ENCODE measurements around the gene ARID3C. TPM values are rescaled to one million over a fixed set of nuclear protein-coding genes. Genes with fewer than 3 reads are reported as not detected.

The ARID3C gene
- total and polyA plus RNA-seq, 2 donors (not counting 3 experiments of a cell fraction or from before 2014, with no cell fraction given): not detected

- POLR2A ChIA-PET: no interaction called here
- BruUV-seq (replicated peaks): no TSS peak
- Histone ChIP-seq H3K27me3 (ENCODE audit: control insufficient read depth in 2 of 2, insufficient read depth in 2 of 2, low read length in 2 of 2) (no peaks in the 10 kb centered on the region), H3K9me1 (replicated peaks; ENCODE audit: control insufficient read depth, extremely low read depth, insufficient read depth, low read length) (no peaks in the 10 kb centered on the region), H3K27ac (ENCODE audit: insufficient read depth, low read depth, low read length) (no peak overlapping the region), H3K9ac (replicated peaks; ENCODE audit: extremely low read depth, insufficient read depth, low read length) (no peak overlapping the region), H3K9me3 (replicated peaks; ENCODE audit: control insufficient read depth, insufficient read depth, low read length) (no peaks in the 10 kb centered on the region), H2AFZ (ENCODE audit: low read depth, low read length) (no peak overlapping the region), H3K4me1 (ENCODE audit: control insufficient read depth, extremely low read depth, insufficient read depth, low read length) (no peaks in the 10 kb centered on the region), H3K79me2 (ENCODE audit: control insufficient read depth, insufficient read depth, low read length) (no peaks in the 10 kb centered on the region), H4K20me1 (replicated peaks; ENCODE audit: control insufficient read depth, extremely low read depth, insufficient read depth, low read length) (no peaks in the 10 kb centered on the region), H3K36me3 (ENCODE audit: control insufficient read depth in 2 of 2, extremely low read depth in 1 of 2, insufficient read depth in 2 of 2, low read length in 2 of 2) (no peaks in the 10 kb centered on the region), H3K4me2 (ENCODE audit: insufficient read depth, low read length) (no peak overlapping the region), H3K4me3 (replicated peaks in 1 of 3; ENCODE audit: insufficient read depth in 1 of 3, low read depth in 1 of 3, low read length in 3 of 3) (no peak overlapping the region)
- DNase-seq (ENCODE audit: low read depth, low spot score) (no peak), FAIRE-seq (no peak)
- no peak for TF ChIP-seq CTCF (IDR thresholded peaks at IDR 0.05; ENCODE audit: extremely low read depth in 1 of 2, insufficient read depth in 1 of 2, low read depth in 1 of 2, low read length in 2 of 2)
- no peak for TF ChIP-seq JUN (IDR thresholded peaks at IDR 0.05; ENCODE audit: borderline replicate concordance, insufficient read depth, insufficient read length, low read depth)
- no peak for TF ChIP-seq POLR2A (IDR thresholded peaks at IDR 0.05; ENCODE audit: low read depth, low read length)
- TF ChIP-seq POLR2AphosphoS5 (IDR thresholded peaks at IDR 0.05; ENCODE audit: insufficient read depth, low read depth, low read length): no peak
- TF ChIP-seq MYC (IDR thresholded peaks at IDR 0.05; ENCODE audit: low read depth, low read length): no peak
- no peak for TF ChIP-seq MAX (IDR thresholded peaks at IDR 0.05; ENCODE audit: insufficient read depth, insufficient read length)
- no peak for TF ChIP-seq EZH2 (IDR thresholded peaks at IDR 0.05; ENCODE audit: borderline replicate concordance, low read depth, low read length, severe bottlenecking)
- no peak for TF ChIP-seq GATA2 (IDR thresholded peaks at IDR 0.05; ENCODE audit: insufficient read depth, insufficient read length, low read depth, low read length)
- no peak for TF ChIP-seq FOS (IDR thresholded peaks at IDR 0.05; ENCODE audit: borderline replicate concordance, insufficient read depth, low read length)
- dilution Hi-C loops (cut with MboI; ENCODE audit: extremely low pct_ligation_motif_present, low sequenced_read_pairs): no loop called here
- CTCF ChIA-PET: interaction anchor here (1.4 kb wide), 1 partner anchor 31 kb away, joined by 9 read pairs; no protein-coding TSS in a partner anchor
- intact Hi-C loops (cut with micrococcal nuclease): loop anchor here (10.0 kb wide), 1 partner anchor 313 kb away; the partner anchor contains the start of gene DNAJB5
These were observed 42.4 kb upstream of the ARID3C start for GRCh38 chr9:34671307-34671706.

All from endothelial cell of umbilical vein (primary cell).